OCI-LY3 (cell line): Measurements from ENCODE around the gene LYSMD2.

Source experiments
- H2AFZ ChIP-seq: fragments of 200-600, 300-600 bp; shearing (Covaris generic); 2 replicates; pipeline ENCODE4 v1.6.0; 2014; ENCODE audit warnings: antibody characterized with exemption, low read depth, low read length
- H3K27ac ChIP-seq: fragments of 200-600, 300-600 bp; sonication (generic); 2 replicates; pipeline ENCODE4 v1.5.1; 2014; ENCODE audit warnings: mild to moderate bottlenecking, low read length, moderate library complexity, mixed read lengths
- H3K27me3 ChIP-seq: fragments of 200-600, 300-600 bp; sonication (generic); 2 replicates; pipeline ENCODE4 v1.6.1; 2014; ENCODE audit warnings: low read depth, low read length, mixed read lengths
- H3K36me3 ChIP-seq: fragments of 200-600, 300-600 bp; sonication (generic); replicated peaks from 2 replicates; pipeline ENCODE3; 2014; ENCODE audit warnings: low read depth, low read length, mixed read lengths
- H3K4me1 ChIP-seq: fragments of 300-600, 200-600 bp; sonication (generic); 2 replicates; pipeline ENCODE4 v1.6.1; 2014; ENCODE audit warnings: low read length, mixed read lengths
- H3K4me2 ChIP-seq: fragments of 200-600, 300-600 bp; sonication (generic); 2 replicates; pipeline ENCODE4 v1.6.1; 2014; ENCODE audit warnings: low read length, mixed read lengths
- H3K4me3 ChIP-seq: fragments of 300-600, 200-600 bp; sonication (generic); 2 replicates; pipeline ENCODE4 v1.5.1; 2014; ENCODE audit warnings: antibody characterized with exemption, mild to moderate bottlenecking, low read length, moderate library complexity
- H3K79me2 ChIP-seq: fragments of 300-600, 200-600 bp; shearing (Covaris generic); 2 replicates; pipeline ENCODE4 v1.6.1; 2014; ENCODE audit warnings: mild to moderate bottlenecking, low read length, mixed read lengths
- H3K9ac ChIP-seq: fragments of 300-600, 200-600 bp; shearing (Covaris generic); 2 replicates; pipeline ENCODE4 v1.6.0; 2014; ENCODE audit warnings: mild to moderate bottlenecking, low read length, moderate library complexity
- H3K9me3 ChIP-seq: fragments of 200-600, 300-600 bp; shearing (Covaris generic); 2 replicates; pipeline ENCODE4 v1.6.1; 2014; ENCODE audit warnings: low read length, mixed read lengths; ENCODE audit not compliant: insufficient read depth
- H4K20me1 ChIP-seq: fragments of 200-600, 300-600 bp; sonication (generic); 2 replicates; pipeline ENCODE4 v1.6.1; 2016; ENCODE audit warnings: low read length, mixed read lengths; ENCODE audit not compliant: insufficient read depth
- EZH2phosphoT487 ChIP-seq: fragments of 200-600 bp; shearing (Covaris generic); IDR thresholded peaks from 2 replicates; pipeline ENCODE4 v1.6.1; 2018; ENCODE audit warnings: antibody characterized with exemption, mixed run types, low read depth
- TF ChIP-seq, protein P1 (sequence below): fragments of 200-600, 300-600 bp; sonication (generic); IDR thresholded peaks from 2 replicates; pipeline ENCODE4 v1.5.1; 2014; ENCODE audit warnings: antibody characterized with exemption, low read length, low read depth

Gene LYSMD2

DNA sequence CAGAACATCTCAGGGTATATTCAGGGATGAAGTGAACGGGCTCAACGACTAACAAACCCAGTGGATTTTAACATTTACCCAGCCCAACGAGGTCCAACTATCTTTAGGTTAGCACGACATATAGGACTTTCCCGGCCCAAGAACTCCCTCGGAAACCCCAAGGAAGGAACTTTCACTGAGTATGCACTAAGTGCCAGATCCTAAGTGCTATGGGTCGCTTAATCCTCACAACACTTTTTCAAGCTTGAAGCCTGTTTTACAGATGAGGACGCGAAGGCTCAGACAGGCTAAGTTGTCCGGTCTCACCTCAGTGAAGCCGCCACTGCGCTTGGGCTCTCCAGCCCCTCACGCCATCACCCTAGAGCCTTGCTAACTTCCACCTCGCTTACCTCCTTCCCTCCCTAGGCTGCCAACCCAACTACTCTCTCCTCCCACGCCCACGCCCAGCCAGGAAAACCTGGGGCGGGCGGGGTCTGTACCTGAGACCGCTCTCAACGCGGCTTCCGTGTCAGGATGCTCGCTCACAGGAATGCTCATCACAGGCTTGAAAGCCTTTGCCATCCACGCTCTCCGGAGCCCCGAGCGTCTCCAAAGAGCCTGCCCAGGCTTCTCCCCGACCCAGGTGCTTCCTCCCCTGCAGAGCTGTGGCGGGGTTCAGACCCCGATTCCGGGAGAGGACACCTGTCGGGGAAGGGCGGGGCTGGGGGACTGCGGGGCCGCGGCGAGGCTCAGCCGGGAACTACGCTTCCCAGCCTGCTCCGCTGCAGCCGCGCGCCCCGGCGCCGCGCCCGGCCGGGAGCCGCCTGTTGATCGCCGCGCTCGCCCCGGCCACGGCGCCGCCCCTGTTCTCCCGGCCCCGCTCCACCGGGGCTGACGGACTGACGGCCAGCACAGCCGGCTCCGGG lies 13.6 kb upstream of the LYSMD2 start, which contains the start of gene TMOD2:
TMOD2 (plus strand) TSS at position 806 of the 905 bp plus-strand sequence. CDS start 14,845 bp downstream, outside the sequence.
- H3K27ac ChIP-seq: no peak within 1 kb of the TSS
- peaks cover 18% of the 10 kb centered on the region for H3K27me3 ChIP-seq
- no peaks in the 10 kb centered on the region for H4K20me1 ChIP-seq
- H3K79me2 ChIP-seq: no peaks in the 10 kb centered on the region
- H3K4me3 ChIP-seq: peak within 1 kb of the TSS; percentile 89
- peak within 1 kb of the TSS; percentile 52 for H3K9ac ChIP-seq
- H3K36me3 ChIP-seq: no peaks in the 10 kb centered on the region
- H2AFZ ChIP-seq: peak within 1 kb of the TSS; percentile 64
- TF ChIP-seq, protein P1, sequence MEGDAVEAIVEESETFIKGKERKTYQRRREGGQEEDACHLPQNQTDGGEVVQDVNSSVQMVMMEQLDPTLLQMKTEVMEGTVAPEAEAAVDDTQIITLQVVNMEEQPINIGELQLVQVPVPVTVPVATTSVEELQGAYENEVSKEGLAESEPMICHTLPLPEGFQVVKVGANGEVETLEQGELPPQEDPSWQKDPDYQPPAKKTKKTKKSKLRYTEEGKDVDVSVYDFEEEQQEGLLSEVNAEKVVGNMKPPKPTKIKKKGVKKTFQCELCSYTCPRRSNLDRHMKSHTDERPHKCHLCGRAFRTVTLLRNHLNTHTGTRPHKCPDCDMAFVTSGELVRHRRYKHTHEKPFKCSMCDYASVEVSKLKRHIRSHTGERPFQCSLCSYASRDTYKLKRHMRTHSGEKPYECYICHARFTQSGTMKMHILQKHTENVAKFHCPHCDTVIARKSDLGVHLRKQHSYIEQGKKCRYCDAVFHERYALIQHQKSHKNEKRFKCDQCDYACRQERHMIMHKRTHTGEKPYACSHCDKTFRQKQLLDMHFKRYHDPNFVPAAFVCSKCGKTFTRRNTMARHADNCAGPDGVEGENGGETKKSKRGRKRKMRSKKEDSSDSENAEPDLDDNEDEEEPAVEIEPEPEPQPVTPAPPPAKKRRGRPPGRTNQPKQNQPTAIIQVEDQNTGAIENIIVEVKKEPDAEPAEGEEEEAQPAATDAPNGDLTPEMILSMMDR: no peak
- no peak for TF ChIP-seq EZH2phosphoT487
- peaks cover 25% of the 10 kb centered on the region for H3K4me1 ChIP-seq
- peak within 1 kb of the TSS; percentile 91 for H3K4me2 ChIP-seq
- no peaks in the 10 kb centered on the region for H3K9me3 ChIP-seq

DNA sequence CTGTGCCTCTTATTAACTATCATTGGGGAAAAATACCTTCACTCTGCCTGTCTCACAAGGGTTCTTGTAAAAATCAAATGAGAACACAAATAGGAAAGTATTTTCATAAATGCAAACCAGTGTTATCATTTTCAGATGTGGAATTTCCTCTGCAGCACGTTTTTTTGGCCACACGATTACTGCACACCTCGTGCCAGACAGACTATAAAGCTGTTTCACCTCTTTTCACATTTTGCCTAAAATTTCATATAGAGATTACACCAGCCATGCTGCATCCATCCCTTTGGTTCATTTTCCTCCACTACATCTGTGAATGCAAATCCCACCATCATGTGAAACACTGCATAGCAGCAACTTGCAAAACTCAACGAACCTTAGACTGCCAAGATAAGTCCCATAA lies 12.7 kb upstream of the LYSMD2 start:
- TF ChIP-seq, protein P1: no peak
- TF ChIP-seq EZH2phosphoT487: no peak
- Histone ChIP-seq H3K4me1 (peaks cover 25% of the 10 kb centered on the region), H3K27ac (no peak overlapping the region), H3K36me3 (no peaks in the 10 kb centered on the region), H3K9me3 (no peaks in the 10 kb centered on the region), H4K20me1 (no peaks in the 10 kb centered on the region), H3K9ac (no peak overlapping the region), H3K79me2 (no peaks in the 10 kb centered on the region), H3K4me3 (peak overlapping the region; percentile 89), H3K27me3 (peaks cover 18% of the 10 kb centered on the region), H2AFZ (no peak overlapping the region), H3K4me2 (peak overlapping the region; percentile 91)

DNA sequence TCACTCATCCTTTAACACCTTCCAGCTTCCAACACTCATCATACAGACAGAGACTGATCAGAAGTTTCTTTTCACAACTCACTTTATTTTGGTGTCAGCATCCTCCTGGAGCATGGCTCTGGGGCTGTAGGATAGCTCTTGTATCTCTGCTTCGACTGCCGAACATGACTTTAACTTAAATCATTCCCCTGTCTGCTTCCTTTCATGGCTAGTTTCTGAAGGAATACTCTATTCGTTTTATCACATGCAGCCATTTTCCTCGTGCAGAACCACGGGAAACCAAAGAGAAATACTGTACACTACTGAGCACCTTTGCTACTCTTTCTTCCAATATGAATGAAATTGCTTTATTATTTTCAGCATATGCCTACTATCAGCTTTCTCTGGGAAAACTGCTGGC lies 11.9 kb upstream of the LYSMD2 start:
- H3K27ac ChIP-seq: no peak overlapping the region
- H3K4me2 ChIP-seq: 0 out of 2 replicates have a peak overlapping the region, but pooled peaks have one; percentile 91
- no peak for TF ChIP-seq EZH2phosphoT487
- TF ChIP-seq, protein P1: no peak
- H3K9ac ChIP-seq: no peak overlapping the region
- peaks cover 25% of the 10 kb centered on the region for H3K4me1 ChIP-seq
- no peak overlapping the region for H3K4me3 ChIP-seq
- H3K36me3 ChIP-seq: no peaks in the 10 kb centered on the region
- H3K79me2 ChIP-seq: no peaks in the 10 kb centered on the region
- peaks cover 18% of the 10 kb centered on the region for H3K27me3 ChIP-seq
- no peaks in the 10 kb centered on the region for H4K20me1 ChIP-seq
- H3K9me3 ChIP-seq: no peaks in the 10 kb centered on the region
- H2AFZ ChIP-seq: no peak overlapping the region

- peaks cover 7% of the 10 kb centered on the region; the same call in 1 of the 2 replicates for H4K20me1 ChIP-seq
Measured at GRCh38 chr15:51739061-51739712, 1.7 kb upstream of the LYSMD2 start.

More at GRCh38 chr15:51739061-51739712, 1.7 kb upstream of the LYSMD2 start:
- H3K36me3 ChIP-seq: no peaks in the 10 kb centered on the region
- H3K9ac ChIP-seq: no peak overlapping the region
- 0 out of 2 replicates have a peak, but pooled peaks cover 9% of the 10 kb centered on the region for H3K27me3 ChIP-seq
- no peak overlapping the region for H3K4me3 ChIP-seq
- peaks cover 41% of the 10 kb centered on the region for H3K79me2 ChIP-seq
- H3K4me1 ChIP-seq: peaks cover 27% of the 10 kb centered on the region
- H2AFZ ChIP-seq: no peak overlapping the region
- TF ChIP-seq, protein P1: no peak
- TF ChIP-seq EZH2phosphoT487: no peak
- no peak overlapping the region for H3K4me2 ChIP-seq
- no peak overlapping the region for H3K27ac ChIP-seq
- H3K9me3 ChIP-seq: no peaks in the 10 kb centered on the region
